HTR-8/SVneo (cell line): ENCODE results near the gene PARD3B.

Experiments
- DNase-seq: peaks from one replicate; pipeline ENCODE4 v3.0.0; 2011; ENCODE audit warnings: low spot score, mixed read lengths; ENCODE audit not compliant: insufficient read length
- FAIRE-seq: peaks from 2 replicates; lab custom pipeline; 2011; peaks lifted over from hg19 to GRCh38; lab: Jason Lieb, UNC

PARD3B gene

DNA sequence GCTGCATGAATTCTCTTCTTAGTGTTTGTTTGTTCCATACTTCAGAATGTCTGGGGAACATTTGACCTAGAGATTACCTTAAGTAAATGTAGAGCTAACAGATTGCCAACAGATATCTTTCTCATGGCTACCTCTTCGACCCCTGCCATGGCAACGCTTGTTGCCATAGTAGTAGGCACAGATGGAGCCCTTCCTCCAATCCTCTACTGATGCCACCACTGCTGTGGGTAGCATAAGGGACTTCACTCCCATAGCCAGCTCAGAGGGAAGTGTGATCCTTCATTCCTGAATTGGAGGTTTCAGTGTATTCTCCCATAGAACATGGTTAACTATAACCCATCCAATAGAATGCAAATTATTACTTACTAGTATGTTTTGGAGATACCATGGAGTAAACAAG is 593.5 kb downstream of the PARD3B start:
- DNase-seq, result no peak
- FAIRE-seq, result no peak

- FAIRE-seq, result no peak
- DNase-seq, result no peak
Measured at GRCh38 chr2:205139822-205140463, 594.7 kb downstream of the PARD3B start.

GRCh38 chr2:205141381-205141780 is 596.1 kb downstream of the PARD3B start:
- no peak for FAIRE-seq
- DNase-seq, result no peak

DNA sequence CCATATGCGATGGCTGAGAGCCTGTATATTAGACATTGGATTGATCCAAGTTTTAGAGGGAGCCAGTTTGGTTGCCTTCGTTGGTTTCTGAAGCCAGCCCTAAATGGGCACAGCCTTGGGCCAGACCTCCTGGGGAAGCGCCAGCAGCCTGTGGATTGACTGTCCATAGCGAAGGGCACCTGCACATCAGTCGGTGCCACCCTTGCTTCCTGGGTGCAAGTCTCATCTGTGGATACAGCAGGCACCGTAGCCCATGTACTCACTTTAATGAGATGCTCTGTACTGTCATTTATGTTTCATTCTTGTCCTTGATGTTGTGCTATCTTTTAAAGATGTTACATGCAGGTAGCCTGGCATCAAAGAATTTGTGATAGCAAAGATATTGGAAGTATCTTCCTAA is 600.6 kb downstream of the PARD3B start:
- DNase-seq, result no peak
- FAIRE-seq, result no peak

DNA sequence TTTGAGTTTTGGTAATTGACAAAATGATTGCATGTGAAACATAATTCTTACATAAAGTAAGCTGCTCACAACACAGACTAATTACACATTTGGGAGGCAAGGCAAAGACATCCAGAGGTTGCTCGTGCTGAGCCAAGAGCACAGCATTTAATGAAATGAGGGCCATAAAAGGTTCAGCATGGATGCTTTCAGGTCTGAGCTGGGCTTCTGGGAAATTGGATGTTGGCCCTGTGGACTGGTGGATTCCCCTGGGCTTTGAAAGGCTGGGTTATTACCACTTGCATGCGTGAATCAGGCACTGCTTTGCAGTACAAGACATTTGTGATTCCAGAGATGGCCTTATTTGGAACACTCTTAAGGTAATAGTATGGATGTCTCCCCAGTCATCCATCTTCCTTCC is 603.5 kb downstream of the PARD3B start:
- no peak for DNase-seq
- no peak for FAIRE-seq

DNA sequence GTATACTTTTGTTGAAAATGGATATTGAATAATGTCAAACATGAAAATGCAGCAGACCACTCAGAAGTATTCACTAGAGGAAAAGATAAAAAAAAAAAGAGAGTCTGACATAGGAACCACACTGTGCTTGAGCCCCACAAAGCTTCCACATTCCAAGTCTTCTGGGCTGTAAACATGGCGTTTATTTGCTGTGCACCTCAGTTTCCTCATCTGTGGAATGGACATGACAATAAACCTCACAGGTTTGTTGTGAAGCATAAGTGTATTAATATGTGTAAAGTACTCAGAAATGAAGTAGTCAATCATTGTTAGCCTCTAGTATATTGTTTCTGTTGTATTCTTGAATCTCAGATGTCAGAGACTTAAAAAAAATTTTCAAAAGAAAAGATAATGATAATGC is 611.2 kb downstream of the PARD3B start:
- DNase-seq (no peak), FAIRE-seq (no peak)

DNA sequence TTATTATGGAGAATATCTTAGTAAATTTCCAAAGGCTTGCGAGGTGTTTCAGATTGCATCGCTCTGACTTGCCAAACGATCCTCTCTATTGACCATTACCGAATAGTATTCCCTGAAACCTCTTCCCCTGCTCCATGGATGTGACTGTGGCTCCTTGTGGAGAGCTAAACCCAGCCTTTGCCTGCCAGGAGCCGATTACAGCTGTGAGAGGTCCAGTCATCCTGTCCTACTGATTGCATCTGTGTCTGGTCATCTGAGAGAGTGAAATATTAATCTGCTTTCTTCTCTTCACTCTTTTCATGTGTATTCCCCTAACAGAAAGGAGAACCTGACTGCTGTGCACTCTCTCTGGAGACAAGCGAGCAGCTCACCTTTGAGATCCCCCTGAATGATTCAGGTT is 613.1 kb downstream of the PARD3B start:
- DNase-seq (no peak), FAIRE-seq (no peak)

DNA sequence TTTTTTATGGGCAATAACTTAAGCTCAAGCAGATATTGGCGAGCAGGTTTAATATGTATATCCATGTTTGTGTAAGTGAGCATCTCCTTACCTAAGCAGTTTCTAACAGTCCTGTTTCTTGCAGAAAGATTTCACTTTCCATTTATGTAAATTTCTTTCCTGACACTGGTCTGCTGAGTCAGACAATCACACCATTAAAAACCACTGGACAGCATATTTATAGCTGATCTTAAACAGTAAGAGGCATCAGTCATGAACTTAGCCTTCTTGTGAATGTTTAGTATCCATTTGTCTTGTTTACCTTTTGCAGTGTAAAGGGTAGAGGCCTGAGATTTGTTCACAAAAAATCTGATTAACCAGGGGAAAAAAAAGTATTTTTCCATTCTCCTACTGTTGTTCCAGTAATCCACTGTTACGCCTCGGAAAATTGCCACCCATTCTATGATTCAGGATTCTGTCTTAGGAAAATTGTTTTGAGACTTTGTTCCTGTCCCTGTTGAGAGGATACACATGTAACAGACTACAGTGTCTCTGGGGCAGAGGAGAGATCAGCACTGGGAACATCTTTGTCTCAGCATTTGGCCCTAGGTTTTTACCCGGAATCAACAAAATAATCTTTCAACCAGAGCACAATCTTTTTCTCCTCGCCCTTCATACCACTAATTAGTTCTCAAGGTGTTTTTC is 616.0 kb downstream of the PARD3B start:
- no peak for FAIRE-seq
- no peak for DNase-seq

DNA sequence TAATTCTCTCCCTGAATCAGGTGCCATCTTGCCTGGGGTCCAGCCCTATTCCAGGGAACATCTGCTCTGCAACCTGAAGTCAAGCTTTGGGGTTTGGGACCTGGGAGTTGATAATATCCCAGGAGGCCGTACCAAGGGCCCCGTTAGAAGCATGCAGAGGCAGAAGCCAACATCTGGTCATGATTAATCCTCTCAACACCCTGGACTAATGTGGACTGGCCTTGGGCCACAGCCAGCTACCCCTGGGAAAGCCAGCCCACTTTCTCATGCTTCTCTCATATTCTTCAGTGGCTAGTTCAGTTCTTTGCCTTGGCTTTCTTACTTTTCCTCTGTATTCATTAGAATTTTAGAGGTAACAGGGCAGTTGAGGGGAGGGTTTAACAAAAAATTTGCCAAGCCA is 621.5 kb downstream of the PARD3B start:
- no peak for DNase-seq
- FAIRE-seq, result no peak

- DNase-seq (no peak), FAIRE-seq (no peak)
Measured at GRCh38 chr2:205169012-205169411, 623.7 kb downstream of the PARD3B start.

DNA sequence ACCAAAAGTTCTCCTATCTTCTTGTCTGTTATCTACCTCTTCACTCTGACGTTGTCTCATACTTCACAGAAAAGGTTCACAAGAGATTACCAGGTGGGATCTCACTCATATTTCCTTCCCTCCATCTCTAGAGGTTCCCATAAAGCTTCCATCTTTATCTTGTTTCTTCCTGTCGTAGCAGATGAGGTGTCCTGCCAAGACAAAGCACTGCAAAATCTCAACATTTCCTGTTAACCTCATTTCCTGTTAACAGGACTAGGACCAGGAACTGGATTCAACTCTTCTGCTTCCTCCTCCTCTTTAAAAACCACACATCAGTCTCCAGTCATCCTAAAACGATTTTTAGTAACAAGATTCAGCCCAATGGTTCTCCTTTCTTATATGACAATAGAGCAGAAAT is 624.2 kb downstream of the PARD3B start:
- FAIRE-seq (no peak), DNase-seq (no peak)

GRCh38 chr2:205170399-205170798 is 625.1 kb downstream of the PARD3B start:
- FAIRE-seq, result no peak
- DNase-seq, result no peak

GRCh38 chr2:205171261-205171940 is 626.1 kb downstream of the PARD3B start:
- no peak for FAIRE-seq
- DNase-seq, result no peak

DNA sequence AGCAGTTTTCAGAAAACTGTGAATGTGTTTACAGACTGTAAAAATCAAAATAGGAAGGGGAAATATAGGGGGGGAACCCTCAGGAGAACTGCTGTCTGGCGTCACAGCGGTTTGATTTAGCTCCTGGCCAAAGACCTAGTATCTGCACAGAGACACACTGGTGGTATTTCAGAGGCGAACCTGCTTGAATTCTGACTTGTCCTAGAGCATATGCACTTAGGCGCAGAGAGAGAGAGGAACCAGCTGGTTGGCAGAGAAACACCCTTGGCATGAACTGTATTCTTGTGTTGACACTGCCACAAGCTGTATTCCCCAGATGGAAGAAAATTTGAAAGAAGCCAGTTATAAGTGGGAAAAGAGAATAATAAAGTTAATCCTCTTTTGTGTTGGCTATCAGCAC is 630.6 kb downstream of the PARD3B start:
- FAIRE-seq, result no peak
- DNase-seq, result no peak

- DNase-seq, result no peak
- FAIRE-seq, result no peak
Measured at GRCh38 chr2:205176546-205176945, 631.3 kb downstream of the PARD3B start.

DNA sequence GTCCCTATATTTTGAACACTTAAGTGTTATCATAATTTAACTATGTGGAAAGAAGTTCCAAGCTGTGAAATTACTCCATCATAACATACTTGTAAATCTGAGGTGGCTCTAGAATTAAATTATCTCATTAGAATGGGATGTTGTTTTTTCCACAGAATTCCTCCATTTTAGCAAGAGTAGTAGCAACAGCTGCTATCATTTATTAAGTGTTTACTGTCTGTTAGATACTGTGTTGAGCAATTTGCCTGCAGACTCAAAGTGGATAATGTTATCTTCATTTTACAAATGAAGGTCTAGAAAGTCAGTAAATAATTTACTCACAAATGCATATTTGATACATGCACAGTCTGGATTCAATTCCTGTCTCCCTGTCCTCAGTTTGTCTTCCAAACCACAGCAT is 632.3 kb downstream of the PARD3B start:
- DNase-seq (no peak), FAIRE-seq (no peak)

DNA sequence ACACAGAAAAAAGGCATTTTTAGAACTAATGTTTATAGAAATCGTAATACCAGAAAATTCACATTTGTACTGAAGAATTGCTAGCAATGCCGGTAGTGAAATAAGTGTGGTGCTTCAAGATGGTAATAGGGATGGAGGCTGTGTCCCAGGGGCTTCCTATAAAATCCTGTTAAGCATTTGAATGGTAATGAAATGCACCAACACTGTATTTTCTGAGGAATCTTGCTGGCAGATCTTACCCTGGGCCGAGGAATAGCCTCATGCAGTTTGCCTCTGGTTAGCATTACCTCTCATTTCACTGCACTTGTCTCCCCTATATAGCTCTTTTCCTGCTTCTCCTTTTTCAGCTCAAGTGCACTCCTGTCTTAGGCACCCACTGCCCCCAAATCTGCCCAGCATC is 635.5 kb downstream of the PARD3B start:
- no peak for FAIRE-seq
- DNase-seq, result no peak

DNA sequence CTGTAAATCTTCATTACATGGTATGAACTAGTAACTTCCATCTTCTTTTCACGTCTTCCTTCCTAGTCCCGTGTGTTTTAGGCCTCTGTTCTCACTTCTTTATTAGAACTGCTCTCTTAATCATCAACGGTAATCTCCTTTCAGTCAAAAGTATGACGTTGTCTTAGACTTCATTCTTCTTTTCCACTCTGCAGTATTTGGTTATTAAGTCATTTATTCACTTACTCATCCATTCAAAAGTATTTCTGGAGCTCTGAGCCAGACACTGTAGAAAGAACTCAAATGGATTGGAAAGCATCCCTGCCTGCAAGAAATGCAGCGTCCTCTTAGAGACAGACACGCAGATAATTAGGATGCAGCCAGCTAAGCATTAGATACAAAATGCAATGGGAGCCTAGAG is 642.5 kb downstream of the PARD3B start:
- DNase-seq, result no peak
- FAIRE-seq, result no peak

DNA sequence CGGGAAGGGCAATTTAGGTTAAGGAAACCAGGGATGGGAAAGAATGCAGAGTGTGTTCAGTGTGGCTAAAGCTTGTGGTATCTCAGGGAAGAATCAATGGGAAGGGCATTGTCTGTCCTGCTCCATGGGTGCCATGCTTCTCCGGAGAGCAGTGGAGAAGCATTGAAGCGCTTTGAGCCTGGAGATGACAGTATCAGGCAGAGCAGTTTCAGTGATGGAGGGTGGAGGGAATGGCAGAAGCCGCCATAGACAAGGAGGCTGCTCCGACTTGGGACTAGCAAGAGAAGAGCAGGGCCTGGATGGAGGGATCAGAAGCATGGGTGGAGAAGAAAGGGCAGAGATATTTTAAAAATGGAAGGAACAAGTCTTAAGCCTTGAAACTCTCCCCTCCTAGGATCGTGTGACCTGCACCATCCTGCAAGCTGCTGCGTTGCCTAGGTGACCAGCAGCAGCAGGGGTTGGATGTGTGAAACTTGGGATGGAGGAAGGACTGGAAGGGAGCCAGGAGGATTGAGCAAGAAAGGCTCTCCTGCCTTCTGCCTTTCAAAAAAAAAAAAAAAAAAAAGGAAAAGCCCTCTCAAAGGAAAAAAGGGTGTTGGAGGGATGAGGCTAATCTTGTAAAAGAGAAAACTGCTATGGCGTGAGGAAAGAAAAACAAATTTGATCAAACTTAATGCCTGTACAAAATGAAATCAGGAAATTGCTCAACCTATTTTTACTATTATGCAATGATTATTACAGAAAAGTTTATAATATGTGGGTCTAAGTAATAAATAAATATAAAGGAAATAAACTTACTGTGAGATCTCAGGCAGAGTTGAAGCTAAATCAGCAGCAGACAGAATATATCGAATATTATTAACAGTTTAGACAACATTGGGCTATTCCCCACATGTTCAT is 643.2 kb downstream of the PARD3B start:
- no peak for FAIRE-seq
- DNase-seq, result no peak

- FAIRE-seq, result no peak
Measured at GRCh38 chr2:205189301-205189700, 644.0 kb downstream of the PARD3B start.

GRCh38 chr2:205190528-205190927 is 645.3 kb downstream of the PARD3B start:
- no peak for DNase-seq
- no peak for FAIRE-seq

More at GRCh38 chr2:205189301-205189700, 644.0 kb downstream of the PARD3B start:
- DNase-seq, result no peak
